Central memory CD8-positive, alpha-beta T cell (primary cell): ENCODE measurements around the gene SYNPO2.
"Not testable (repeated sequence)": the region's sequence is repeated elsewhere in the genome, so short reads cannot be mapped to it uniquely, and the experiment has no call there.

Source experiments
- ATAC-seq: fragments of 150-1000 bp; cut with Tn5 transposase; replicated peaks from 2 replicates; pipeline ENCODE4 v1.10.0; 2022; ENCODE audit warnings: mild to moderate bottlenecking, moderate FRiP score, moderate number of reproducible peaks; ENCODE audit not compliant: poor library complexity, severe bottlenecking; ENCODE audit errors: extremely low read depth
- DNase-seq, 2 donors: peaks; one replicate each; pipeline ENCODE4 v3.0.0; 2021; ENCODE audit warnings: low spot score in 2 of 2
- H3K27ac Mint-ChIP-seq: one replicate; pipeline ENCODE4 v1.8.0; 2022; ENCODE audit warnings: low read depth, mild to moderate bottlenecking, moderate library complexity, mixed read lengths
- H3K27me3 Mint-ChIP-seq: one replicate; pipeline ENCODE4 v1.8.0; 2022; ENCODE audit warnings: mixed read lengths
- H3K36me3 Mint-ChIP-seq: one replicate; pipeline ENCODE4 v1.8.0; 2022; ENCODE audit warnings: mild to moderate bottlenecking, moderate library complexity, mixed read lengths; ENCODE audit not compliant: insufficient read depth
- H3K4me1 Mint-ChIP-seq: one replicate; pipeline ENCODE4 v1.8.0; 2022; ENCODE audit warnings: mixed read lengths
- H3K4me3 Mint-ChIP-seq: one replicate; pipeline ENCODE4 v1.8.0; 2022; ENCODE audit warnings: mild to moderate bottlenecking, moderate library complexity, mixed read lengths
- H3K9me3 Mint-ChIP-seq: one replicate; pipeline ENCODE4 v1.8.0; 2022; ENCODE audit warnings: mixed read lengths

Gene SYNPO2

GRCh38 chr4:118865091-118865708 is 23.5 kb upstream of the SYNPO2 start:
- Mint-ChIP-seq H3K27ac (no peak overlapping the region), H3K36me3 (no peaks in the 10 kb centered on the region), H3K9me3 (no peaks in the 10 kb centered on the region), H3K4me3 (no peak overlapping the region), H3K4me1 (no peaks in the 10 kb centered on the region), H3K27me3 (no peaks in the 10 kb centered on the region)
- no peak for DNase-seq
- ATAC-seq, result no peak

DNA sequence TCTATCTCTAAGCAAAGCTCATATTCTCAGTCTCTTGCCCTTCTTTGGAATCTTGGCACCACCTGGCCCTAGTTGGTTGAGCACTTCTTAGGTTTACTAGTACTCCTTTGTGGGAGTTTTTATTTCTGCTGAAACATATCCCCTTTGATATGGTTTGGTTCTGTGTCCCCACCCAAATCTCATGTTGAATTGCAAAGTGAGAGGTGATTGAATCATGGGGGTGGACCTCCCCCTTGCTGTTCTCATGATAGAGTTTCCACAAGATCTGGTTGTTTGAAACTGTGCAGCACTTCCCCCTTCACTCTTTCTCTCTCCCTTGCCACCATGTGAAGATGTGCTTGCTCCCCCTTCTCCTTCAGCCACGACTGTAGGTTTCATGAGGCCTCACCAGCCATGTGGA is 22.2 kb upstream of the SYNPO2 start:
- DNase-seq, result no peak
- no peak overlapping the region for H3K27ac Mint-ChIP-seq
- H3K4me1 Mint-ChIP-seq, result no peaks in the 10 kb centered on the region
- H3K27me3 Mint-ChIP-seq, result no peaks in the 10 kb centered on the region
- H3K9me3 Mint-ChIP-seq, result no peaks in the 10 kb centered on the region
- no peak for ATAC-seq
- H3K36me3 Mint-ChIP-seq, result no peaks in the 10 kb centered on the region
- no peak overlapping the region for H3K4me3 Mint-ChIP-seq

DNA sequence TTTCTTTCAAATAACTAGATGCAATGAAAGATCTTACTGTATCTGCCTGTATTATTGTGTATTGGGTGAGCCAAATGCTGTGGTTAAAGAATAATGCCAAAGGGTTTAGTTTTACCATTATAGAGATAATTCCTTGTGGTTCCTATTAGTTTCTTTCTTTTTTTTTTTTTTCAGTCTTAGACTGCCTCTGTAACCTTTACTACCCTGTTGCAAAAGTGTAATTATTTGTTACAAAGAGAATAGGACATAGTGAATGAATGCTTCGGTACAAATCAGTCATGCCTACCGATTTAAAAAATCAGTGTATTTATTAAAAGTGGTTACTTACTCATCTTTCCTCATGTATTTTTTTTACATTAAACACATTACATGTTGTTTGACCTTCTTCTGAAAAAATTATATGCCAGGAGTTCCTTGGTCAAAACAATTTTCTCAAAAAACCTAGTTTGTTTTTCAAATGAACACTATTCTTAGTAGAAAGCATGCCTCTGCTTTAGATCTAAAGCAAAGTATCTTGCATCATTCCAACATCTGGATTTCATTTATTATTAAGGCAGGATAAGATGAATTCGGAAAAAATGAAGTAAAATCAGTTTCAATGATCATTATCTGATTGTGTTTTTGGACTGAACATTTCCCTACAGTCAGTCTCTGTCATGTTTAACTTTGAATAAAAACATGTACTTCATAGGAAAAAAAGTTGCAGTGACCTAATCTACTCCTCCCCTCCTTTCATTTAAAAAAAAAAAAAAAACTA is 21.2 kb upstream of the SYNPO2 start:
- H3K27ac Mint-ChIP-seq, result no peak overlapping the region
- no peaks in the 10 kb centered on the region for H3K36me3 Mint-ChIP-seq
- no peak for DNase-seq

DNA sequence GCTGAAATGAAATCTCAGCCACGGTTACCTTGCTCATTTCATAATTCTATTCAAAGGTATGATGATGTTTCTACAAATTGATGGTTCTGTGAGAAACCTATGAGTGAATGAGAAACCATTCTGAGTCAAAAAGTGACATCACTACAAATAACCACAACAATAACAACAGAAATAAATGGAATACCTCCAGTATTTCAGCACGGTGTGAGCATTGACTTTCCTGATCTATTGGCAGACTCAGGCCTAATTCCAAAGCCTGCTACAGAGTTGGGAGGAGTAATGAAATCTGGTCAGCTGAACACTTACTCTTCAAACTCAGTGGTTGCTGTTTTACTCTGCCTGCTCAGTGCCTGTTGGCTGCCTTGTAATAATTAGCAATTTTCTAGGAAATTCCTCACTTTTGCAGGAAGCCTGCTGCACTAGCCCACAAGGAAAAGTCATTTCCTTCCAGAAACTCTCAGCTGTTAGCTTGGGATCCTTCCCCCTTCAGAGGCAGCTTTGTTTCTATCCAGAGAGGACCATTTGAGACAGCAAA is 18.8 kb upstream of the SYNPO2 start:
- no peaks in the 10 kb centered on the region for H3K4me1 Mint-ChIP-seq
- H3K36me3 Mint-ChIP-seq, result no peaks in the 10 kb centered on the region
- H3K4me3 Mint-ChIP-seq, result no peak overlapping the region
- DNase-seq, result no peak
- H3K27ac Mint-ChIP-seq, result no peak overlapping the region
- no peaks in the 10 kb centered on the region for H3K9me3 Mint-ChIP-seq
- peaks cover 24% of the 10 kb centered on the region for H3K27me3 Mint-ChIP-seq
- no peak for ATAC-seq

More for the DNA sequence above, 21.2 kb upstream of the SYNPO2 start:
- Mint-ChIP-seq H3K4me3 (no peak overlapping the region), H3K27me3 (peaks cover under 1% of the 10 kb centered on the region), H3K9me3 (no peaks in the 10 kb centered on the region), H3K4me1 (no peaks in the 10 kb centered on the region)
- no peak for ATAC-seq

DNA sequence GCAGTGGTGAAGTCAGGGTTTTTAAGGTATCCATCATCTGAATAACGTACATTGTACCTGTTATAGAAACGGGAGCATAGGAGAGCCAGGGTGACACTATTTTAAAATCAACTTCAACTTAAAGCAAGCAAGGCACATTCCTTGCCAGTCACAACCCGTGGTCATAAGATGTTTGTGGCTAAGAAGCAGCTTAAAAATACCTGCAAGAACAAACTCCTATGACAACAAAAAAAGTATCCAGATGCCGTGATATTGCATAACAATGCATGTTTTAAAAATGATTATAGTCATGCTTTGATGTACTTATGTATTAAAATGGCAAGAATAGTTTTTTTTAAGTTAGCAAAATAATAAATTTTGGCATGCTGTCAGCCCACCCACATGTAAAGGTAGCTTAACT is 16.5 kb upstream of the SYNPO2 start:
- no peaks in the 10 kb centered on the region for H3K9me3 Mint-ChIP-seq
- no peak overlapping the region for H3K4me3 Mint-ChIP-seq
- H3K4me1 Mint-ChIP-seq, result no peaks in the 10 kb centered on the region
- ATAC-seq (no peak), DNase-seq (no peak)
- no peak overlapping the region for H3K27ac Mint-ChIP-seq
- no peaks in the 10 kb centered on the region for H3K36me3 Mint-ChIP-seq
- peaks cover 47% of the 10 kb centered on the region for H3K27me3 Mint-ChIP-seq

GRCh38 chr4:118877797-118878196 is 10.9 kb upstream of the SYNPO2 start:
- ATAC-seq (no peak), DNase-seq (no peak)
- H3K27me3 Mint-ChIP-seq, result peaks cover 73% of the 10 kb centered on the region
- H3K27ac Mint-ChIP-seq, result no peak overlapping the region
- H3K36me3 Mint-ChIP-seq, result no peaks in the 10 kb centered on the region
- H3K4me1 Mint-ChIP-seq, result no peaks in the 10 kb centered on the region
- H3K4me3 Mint-ChIP-seq, result no peak overlapping the region
- H3K9me3 Mint-ChIP-seq, result no peaks in the 10 kb centered on the region

DNA sequence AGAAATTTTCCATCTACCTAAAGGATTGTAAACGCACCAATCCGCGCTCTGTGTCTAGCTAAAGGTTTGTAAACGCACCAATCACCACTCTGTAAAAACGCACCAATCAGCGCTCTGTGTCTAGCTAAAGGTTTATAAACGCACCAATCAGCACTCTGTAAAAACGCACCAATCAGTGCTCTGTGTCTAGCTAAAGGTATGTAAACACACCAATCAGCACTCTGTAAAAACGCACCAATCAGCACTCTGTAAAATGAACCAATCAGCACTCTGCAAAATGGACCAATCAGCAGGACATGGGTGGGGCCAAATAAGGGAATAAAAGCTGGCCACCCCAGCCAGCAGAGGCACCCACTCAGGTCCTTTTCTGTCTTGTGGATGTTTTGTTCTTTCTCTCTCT is 10.1 kb upstream of the SYNPO2 start:
- not testable (repeated sequence) for H3K4me1 Mint-ChIP-seq, DNase-seq, ATAC-seq, H3K9me3 Mint-ChIP-seq, H3K36me3 Mint-ChIP-seq, H3K4me3 Mint-ChIP-seq, H3K27ac Mint-ChIP-seq
- peaks cover 67% of the 10 kb centered on the region for H3K27me3 Mint-ChIP-seq

- H3K36me3 Mint-ChIP-seq, result no peaks in the 10 kb centered on the region
- no peaks in the 10 kb centered on the region for H3K4me1 Mint-ChIP-seq
Measured at GRCh38 chr4:118879409-118879808, 9.2 kb upstream of the SYNPO2 start.

GRCh38 chr4:118881512-118882146 is 7.0 kb upstream of the SYNPO2 start:
- Mint-ChIP-seq H3K36me3 (no peaks in the 10 kb centered on the region), H3K9me3 (no peaks in the 10 kb centered on the region), H3K27ac (no peak overlapping the region), H3K27me3 (peaks cover 53% of the 10 kb centered on the region), H3K4me1 (no peaks in the 10 kb centered on the region), H3K4me3 (no peak overlapping the region)
- DNase-seq, result no peak
- ATAC-seq, result no peak

More at GRCh38 chr4:118879409-118879808, 9.2 kb upstream of the SYNPO2 start:
- Mint-ChIP-seq H3K27ac (no peak overlapping the region), H3K9me3 (no peaks in the 10 kb centered on the region), H3K4me3 (no peak overlapping the region), H3K27me3 (peaks cover 61% of the 10 kb centered on the region)
- DNase-seq (no peak), ATAC-seq (no peak)

- Mint-ChIP-seq H3K9me3 (no peaks in the 10 kb centered on the region), H3K27ac (no peak overlapping the region), H3K36me3 (no peaks in the 10 kb centered on the region), H3K27me3 (peaks cover 58% of the 10 kb centered on the region), H3K4me1 (peaks cover 6% of the 10 kb centered on the region), H3K4me3 (no peak overlapping the region)
- DNase-seq, result no peak
- ATAC-seq, result no peak
Measured at GRCh38 chr4:118883861-118884260, 4.8 kb upstream of the SYNPO2 start.

DNA sequence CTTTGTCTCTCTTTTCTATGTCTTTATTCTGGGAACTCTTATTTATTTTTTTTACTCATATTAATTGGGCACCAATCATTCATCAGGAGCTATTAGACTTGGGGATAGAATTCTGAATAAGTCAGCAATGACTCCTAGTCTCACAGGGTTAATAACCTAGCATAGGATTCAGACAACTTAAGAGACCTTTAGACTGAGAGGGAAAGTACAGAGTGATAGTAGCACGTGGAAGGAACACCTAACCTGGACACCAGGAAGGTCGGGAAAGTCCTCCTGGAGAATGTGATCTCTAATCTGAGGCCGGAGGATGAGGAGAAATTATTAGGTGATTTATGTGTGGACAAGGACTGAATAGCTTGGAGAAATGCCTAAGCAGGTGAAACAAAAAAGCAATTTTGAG is 3.9 kb upstream of the SYNPO2 start:
- H3K27me3 Mint-ChIP-seq, result peaks cover 59% of the 10 kb centered on the region
- DNase-seq (no peak), ATAC-seq (no peak)
- H3K4me1 Mint-ChIP-seq, result peaks cover 10% of the 10 kb centered on the region
- H3K36me3 Mint-ChIP-seq, result peaks cover 2% of the 10 kb centered on the region
- H3K4me3 Mint-ChIP-seq, result no peak overlapping the region
- H3K27ac Mint-ChIP-seq, result no peak overlapping the region
- H3K9me3 Mint-ChIP-seq, result no peaks in the 10 kb centered on the region

DNA sequence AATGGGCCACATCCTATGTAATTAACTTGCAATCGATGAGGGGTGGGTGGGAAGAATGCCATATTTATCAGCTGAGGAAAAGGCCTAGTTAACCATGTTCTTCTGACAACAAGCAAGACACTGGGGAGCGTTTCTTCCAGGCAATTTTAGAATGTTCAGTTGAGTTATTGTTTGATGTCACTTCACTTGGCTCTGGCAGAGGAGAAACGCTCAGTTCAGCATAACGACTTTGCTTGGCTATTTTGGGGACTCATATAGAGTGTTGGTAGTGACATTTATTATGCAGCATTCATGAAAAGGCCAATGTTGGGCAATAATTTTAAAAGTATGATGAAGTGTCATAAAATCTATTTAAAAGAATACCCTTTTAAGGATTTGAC is 648 bp downstream of the SYNPO2 start:
- Mint-ChIP-seq H3K4me1 (peaks cover 16% of the 10 kb centered on the region), H3K27ac (no peak overlapping the region), H3K9me3 (no peaks in the 10 kb centered on the region), H3K36me3 (peaks cover 2% of the 10 kb centered on the region), H3K27me3 (peaks cover 58% of the 10 kb centered on the region), H3K4me3 (peak overlapping the region; percentile 71)
- ATAC-seq (no peak), DNase-seq (no peak)

DNA sequence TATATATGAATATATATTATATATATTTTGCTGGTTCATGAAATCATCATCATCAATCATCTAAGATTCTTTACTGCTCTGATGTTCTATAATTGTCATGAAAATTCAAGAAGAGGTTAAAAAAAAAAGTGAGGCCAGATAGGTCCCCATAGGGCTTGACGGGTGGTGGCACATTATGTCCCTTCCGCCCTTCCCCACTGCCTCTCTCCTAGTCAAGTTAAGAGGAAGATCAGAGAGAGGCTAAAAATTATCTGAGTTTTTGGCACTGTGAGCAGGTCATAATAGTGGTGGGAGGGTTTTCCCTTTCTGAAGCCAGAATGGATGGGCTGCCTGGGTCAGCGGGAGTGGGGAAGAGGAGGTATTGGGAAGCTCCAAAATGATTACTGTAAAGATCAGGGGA is 5.4 kb downstream of the SYNPO2 start:
- H3K27me3 Mint-ChIP-seq, result peaks cover 35% of the 10 kb centered on the region
- no peak overlapping the region for H3K4me3 Mint-ChIP-seq
- H3K27ac Mint-ChIP-seq, result no peak overlapping the region
- no peaks in the 10 kb centered on the region for H3K9me3 Mint-ChIP-seq
- peaks cover 2% of the 10 kb centered on the region for H3K36me3 Mint-ChIP-seq
- ATAC-seq (no peak), DNase-seq (no peak)
- H3K4me1 Mint-ChIP-seq, result peaks cover 8% of the 10 kb centered on the region
